Muscle of arm (tissue), 12 donors: Measurements from ENCODE around the gene LMO7. TPM values are rescaled to one million over a fixed set of nuclear protein-coding genes. Genes with fewer than 3 reads are reported as not detected.

ENCODE experiments used
- DNase-seq: peaks from one replicate; pipeline ENCODE4 v3.0.0-alpha.2; 2013
- polyA plus RNA-seq, 12 donors: library from polyadenylated mRNA; unstranded; fragments of 120-200 nt; gene quantifications; one replicate each; pipeline ENCODE4 v1.2.1, GENCODE V29; 2013; ENCODE audit not compliant: insufficient read length in 12 of 12

LMO7 gene
- polyA plus RNA-seq, 12 donors = 89.6 to 467 (median 150) TPM

- DNase-seq = no peak
Measured at GRCh38 chr13:75798353-75799255, 162.5 kb downstream of the LMO7 start.

GRCh38 chr13:75800545-75800944 is 164.4 kb downstream of the LMO7 start:
- no peak for DNase-seq

- DNase-seq = no peak
Measured at GRCh38 chr13:75801388-75801945, 165.3 kb downstream of the LMO7 start.

GRCh38 chr13:75802161-75802560 is 166.0 kb downstream of the LMO7 start:
- DNase-seq = no peak

GRCh38 chr13:75803164-75803611 is 167.1 kb downstream of the LMO7 start:
- DNase-seq = no peak

GRCh38 chr13:75804054-75804453 is 167.9 kb downstream of the LMO7 start:
- DNase-seq = no peak

GRCh38 chr13:75804605-75805004 is 168.5 kb downstream of the LMO7 start:
- DNase-seq = no peak

- no peak for DNase-seq
Measured at GRCh38 chr13:75806117-75806516, 170.0 kb downstream of the LMO7 start.

GRCh38 chr13:75811361-75811760 is 175.2 kb downstream of the LMO7 start:
- no peak for DNase-seq

GRCh38 chr13:75811841-75812240 is 175.7 kb downstream of the LMO7 start:
- DNase-seq = no peak

GRCh38 chr13:75812751-75813181 is 176.6 kb downstream of the LMO7 start:
- no peak for DNase-seq

GRCh38 chr13:75813323-75813722 is 177.2 kb downstream of the LMO7 start:
- DNase-seq = no peak

GRCh38 chr13:75818179-75818967 is 182.2 kb downstream of the LMO7 start:
- no peak for DNase-seq

- no peak for DNase-seq
Measured at GRCh38 chr13:75818968-75819225, 182.8 kb downstream of the LMO7 start.

- DNase-seq = no peak
Measured at GRCh38 chr13:75825161-75825560, 189.0 kb downstream of the LMO7 start.

- no peak for DNase-seq
Measured at GRCh38 chr13:75825594-75825993, 189.5 kb downstream of the LMO7 start.

- DNase-seq = no peak
Measured at GRCh38 chr13:75826391-75826790, 190.3 kb downstream of the LMO7 start.

- DNase-seq = no peak
Measured at GRCh38 chr13:75829830-75830229, 193.7 kb downstream of the LMO7 start.

GRCh38 chr13:75830842-75831241 is 194.7 kb downstream of the LMO7 start:
- no peak for DNase-seq

GRCh38 chr13:75831389-75831788 is 195.3 kb downstream of the LMO7 start:
- no peak for DNase-seq

- no peak for DNase-seq
Measured at GRCh38 chr13:75832812-75833211, 196.7 kb downstream of the LMO7 start.

GRCh38 chr13:75836441-75836840 is 200.3 kb downstream of the LMO7 start:
- no peak for DNase-seq
